ENCODE data around the gene CELF5.

GRCh38 chr19:3269916-3270671 is 45.6 kb downstream of the CELF5 start:
- TF ChIP-seq CTCF (IDR thresholded peaks at IDR 0.05) (no peak), POLR2A (IDR thresholded peaks at IDR 0.05) (no peak)

Data from transverse colon (tissue), 3 donors.